Activated naive CD8-positive, alpha-beta T cell treated with anti-CD3 and anti-CD28 coated beads, Interleukin-2, amount 10 ng/mL, durations not matched to agents 7 days and 5 days (primary cell): ENCODE data around the gene ALG3. TPM values are rescaled to one million over a fixed set of nuclear protein-coding genes. Genes with fewer than 3 reads are reported as not detected.

Experiments used
- microRNA-seq: library from miRNA; unstranded; fragments of <30 nt; microRNA quantifications from one replicate; pipeline ENCODE4 v1.2.0, GENCODE V29; 2022
- total RNA-seq, 2 experiments: library from RNA; stranded (reverse); gene quantifications; one replicate each; pipeline ENCODE4 v1.2.3, GENCODE V29; 2021

The ALG3 gene
- total RNA-seq, 2 experiments from 2014 or later, result 38.8 to 38.9 TPM

Small RNA genes lying within 50 kb of the gene (microRNA-seq; reads per million reads assigned to microRNA genes)
- not detected for gene MIR1224

Other genes with a start within 250 kb of the ALG3 start
- 10 to 100 TPM; 25.1 to 25.6 TPM for gene ABCC5, start 231.1 kb downstream of the ALG3 start, total RNA-seq
- gene HTR3D, start 217.2 kb downstream of the ALG3 start, total RNA-seq, result not detected
- gene HTR3C, start 195.9 kb downstream of the ALG3 start, total RNA-seq, result not detected
- gene HTR3E, start 151.9 kb downstream of the ALG3 start, total RNA-seq, result not detected
- gene EIF2B5, start 113.6 kb downstream of the ALG3 start, total RNA-seq, result 10 to 100 TPM; 54.7 to 61.8 TPM
- 10 to 100 TPM; 39.9 to 41.0 TPM for gene DVL3, start 93.6 kb downstream of the ALG3 start, total RNA-seq
- gene AP2M1, start 74.1 kb downstream of the ALG3 start, total RNA-seq, result 100 to 1,000 TPM; 210 to 213 TPM
- 10 to 100 TPM; 68.6 to 76.3 TPM for gene ABCF3, start 62.8 kb downstream of the ALG3 start, total RNA-seq
- gene VWA5B2, start 19.4 kb downstream of the ALG3 start, total RNA-seq, result under 1 TPM in 1 of 2 experiments, not detected in 1; 0.25 TPM
- gene EEF1AKMT4, start 710 bp upstream of the ALG3 start, total RNA-seq, result 1 to 10 TPM; 2.5 to 3.3 TPM
- not detected for gene CAMK2N2, start 12.6 kb upstream of the ALG3 start, total RNA-seq
- gene ECE2, start 27.1 kb upstream of the ALG3 start, total RNA-seq, result not detected
- 100 to 1,000 TPM; 171 to 172 TPM for gene PSMD2, start 50.3 kb upstream of the ALG3 start, total RNA-seq
- 100 to 1,000 TPM; 253 to 258 TPM for gene EIF4G1, start 65.6 kb upstream of the ALG3 start, total RNA-seq
- gene FAM131A, start 88.6 kb upstream of the ALG3 start, total RNA-seq, result 1 to 10 TPM; 5.5 to 6.1 TPM
- gene CLCN2, start 112.6 kb upstream of the ALG3 start, total RNA-seq, result 1 to 10 TPM; 5.7 to 6.8 TPM
- gene POLR2H, start 112.7 kb upstream of the ALG3 start, total RNA-seq, result 10 to 100 TPM; 86.5 to 88.2 TPM
- gene THPO, start 129.2 kb upstream of the ALG3 start, total RNA-seq, result not detected
- gene CHRD, start 131.1 kb upstream of the ALG3 start, total RNA-seq, result not detected